SK-N-SH (cell line): ENCODE data around the gene MED27. TPM values are rescaled to one million over a fixed set of nuclear protein-coding genes. Genes with fewer than 3 reads are reported as not detected.

Experiments used
- CTCF ChIA-PET: fragments of 300-600, 350-600 bp; formaldehyde crosslinking; extraction: SDS; loops from one replicate; lab custom pipeline; 2021; lab: Yijun Ruan, JAX
- POLR2A ChIA-PET: fragments of 350-600 bp; sonication (Branson Sonifier 250); formaldehyde crosslinking; extraction: SDS; loops from one replicate; lab custom pipeline; 2020; ENCODE audit warnings: antibody characterized with exemption, inconsistent platforms; lab: Yijun Ruan, JAX
- DNase-seq: peaks from one replicate; pipeline ENCODE4 v3.0.0; 2012
- H2AFZ ChIP-seq: fragments of 200-600 bp; sonication (generic); 2 replicates; pipeline ENCODE4 v1.8.1; 2016; ENCODE audit warnings: antibody characterized with exemption, mild to moderate bottlenecking, low read depth
- H3F3A ChIP-seq: fragments of 200-600 bp; sonication (generic); replicated peaks from 2 replicates; pipeline ENCODE3; 2016; ENCODE audit warnings: antibody characterized with exemption, mild to moderate bottlenecking; ENCODE audit not compliant: insufficient read depth
- H3K27ac ChIP-seq, 2 experiments: fragments of 200-500 bp in 1 of 2; fragments of 200-600 bp in 1 of 2; sonication (Bioruptor generic) in 1 of 2; sonication (generic), shearing (Covaris generic) in 1 of 2; 2 replicates each; pipeline versions ENCODE4 v1.5.1 to v1.6.1; 2014 to 2016; ENCODE audit warnings: low read depth in 2 of 2, inconsistent platforms in 1 of 2, low read length in 1 of 2, mild to moderate bottlenecking in 1 of 2, mixed read lengths in 1 of 2
- H3K27me3 ChIP-seq: fragments of 200-600 bp; sonication (generic), shearing (Covaris generic); 2 replicates; pipeline ENCODE4 v1.6.1; 2016; ENCODE audit warnings: mixed run types; ENCODE audit not compliant: insufficient read depth
- H3K36me3 ChIP-seq, 2 experiments: fragments of 200-500 bp in 1 of 2; fragments of 200-600 bp in 1 of 2; sonication (Bioruptor generic) in 1 of 2; sonication (generic) in 1 of 2; replicated peaks in 1 of 2; 2 replicates each; pipeline versions ENCODE3 to v1.5.1; 2014 to 2016; ENCODE audit warnings: low read length in 1 of 2, mild to moderate bottlenecking in 1 of 2; ENCODE audit not compliant: insufficient read depth in 2 of 2, control insufficient read depth in 1 of 2
- H3K4me1 ChIP-seq, 2 experiments: fragments of 200-500 bp in 1 of 2; fragments of 200-600 bp in 1 of 2; sonication (Bioruptor generic) in 1 of 2; sonication (generic), shearing (Covaris generic) in 1 of 2; 2 replicates each; pipeline versions ENCODE4 v1.5.1 to v1.6.1; 2014 to 2016; ENCODE audit warnings: low read depth in 1 of 2, low read length in 1 of 2, mixed run types in 1 of 2; ENCODE audit not compliant: insufficient read depth in 2 of 2, control insufficient read depth in 1 of 2
- H3K4me2 ChIP-seq: fragments of 200-600 bp; sonication (generic), shearing (Covaris generic); 2 replicates; pipeline ENCODE4 v1.6.1; 2017; ENCODE audit warnings: mixed run types
- H3K4me3 ChIP-seq, 2 experiments: fragments of 200-500 bp in 1 of 2; fragments of 200-600 bp in 1 of 2; sonication (Bioruptor generic) in 1 of 2; sonication (generic), shearing (Covaris generic) in 1 of 2; 2 replicates each; pipeline versions ENCODE4 v1.5.1 to v1.8.1; 2014 to 2016; ENCODE audit warnings: low read depth in 2 of 2, inconsistent platforms in 1 of 2, low read length in 1 of 2, mild to moderate bottlenecking in 1 of 2, mixed read lengths in 1 of 2, moderate library complexity in 1 of 2
- H3K79me2 ChIP-seq: fragments of 200-600 bp; sonication (generic); 2 replicates; pipeline ENCODE4 v1.8.1; 2017; ENCODE audit warnings: mild to moderate bottlenecking; ENCODE audit not compliant: insufficient read depth
- H3K9ac ChIP-seq: fragments of 200-600 bp; sonication (generic); 2 replicates; pipeline ENCODE4 v1.6.1; 2017; ENCODE audit warnings: mixed run types
- H3K9me2 ChIP-seq: fragments of 200-600 bp; sonication (generic); 2 replicates; pipeline ENCODE4 v1.6.1; 2017; ENCODE audit warnings: mixed run types
- H3K9me3 ChIP-seq: fragments of 200-600 bp; sonication (generic); 2 replicates; pipeline ENCODE4 v1.6.1; 2017; ENCODE audit warnings: mixed run types, mild to moderate bottlenecking, moderate library complexity
- H4K20me1 ChIP-seq: fragments of 200-600 bp; sonication (generic); 2 replicates; pipeline ENCODE4 v1.6.1; 2017; ENCODE audit warnings: mild to moderate bottlenecking, mixed run types; ENCODE audit not compliant: insufficient read depth
- CHD2 ChIP-seq: fragments of 150-350 bp; IDR thresholded peaks from 2 replicates; pipeline ENCODE4 v1.6.1; 2018; ENCODE audit warnings: low read length; ENCODE audit not compliant: partially characterized antibody
- ELF1 ChIP-seq: IDR thresholded peaks from 2 replicates; pipeline ENCODE4 v1.4.0; 2012
- MXI1 ChIP-seq: IDR thresholded peaks from 2 replicates; pipeline ENCODE4 v1.6.1; 2012; ENCODE audit warnings: mild to moderate bottlenecking, low read depth, low read length, improper control_type of control experiment
- NFIC ChIP-seq: IDR thresholded peaks from 2 replicates; pipeline ENCODE4 v1.4.0; 2012; ENCODE audit warnings: borderline replicate concordance
- POLR2AphosphoS5 ChIP-seq: IDR thresholded peaks from 2 replicates; pipeline ENCODE4 v1.6.1; 2012; ENCODE audit warnings: low read depth, low read length
- RAD21 ChIP-seq: IDR thresholded peaks from 2 replicates; pipeline ENCODE4 v1.6.1; 2012; ENCODE audit warnings: mild to moderate bottlenecking, low read length
- RCOR1 ChIP-seq: fragments of 150-350 bp; IDR thresholded peaks from 2 replicates; pipeline ENCODE4 v1.6.1; 2017; ENCODE audit warnings: antibody characterized with exemption, low read length
- RFX5 ChIP-seq: IDR thresholded peaks from 2 replicates; pipeline ENCODE4 v1.6.1; 2012; ENCODE audit warnings: mild to moderate bottlenecking, improper control_type of control experiment, low read length
- RXRA ChIP-seq: IDR thresholded peaks from 2 replicates; pipeline ENCODE4 v1.4.0; 2012; ENCODE audit warnings: low read depth, mild to moderate bottlenecking, borderline replicate concordance
- SIN3A ChIP-seq: IDR thresholded peaks from 2 replicates; pipeline ENCODE4 v1.6.1; 2012; ENCODE audit warnings: low read depth, mild to moderate bottlenecking, low read length, moderate library complexity, borderline replicate concordance
- TAF1 ChIP-seq: IDR thresholded peaks from 2 replicates; pipeline ENCODE4 v1.6.1; 2012; ENCODE audit warnings: low read depth, mild to moderate bottlenecking, low read length, moderate library complexity, borderline replicate concordance
- TCF12 ChIP-seq: IDR thresholded peaks from 2 replicates; pipeline ENCODE4 v1.4.0; 2012
- TEAD4 ChIP-seq: IDR thresholded peaks from 2 replicates; pipeline ENCODE4 v1.4.0; 2012; ENCODE audit warnings: mild to moderate bottlenecking, borderline replicate concordance; ENCODE audit not compliant: insufficient read depth
- WGBS: methylation state at CpG from one replicate; pipeline ENCODE4 v1.1.6; 2017; ENCODE audit warnings: low lambda C conversion rate; 5-methylcytosine and 5-hydroxymethylcytosine counted together
- polyA plus RNA-seq, 3 experiments: library from polyadenylated mRNA; depleted of rRNA; stranded (reverse); fragments of >200 nt; gene quantifications; 2 replicates each; pipeline ENCODE4 v1.2.3, GENCODE V29; 2012
- TF ChIP-seq, protein P1 (sequence below): IDR thresholded peaks from 2 replicates; pipeline ENCODE4; 2012
- TF ChIP-seq, protein P2 (sequence below): IDR thresholded peaks from 2 replicates; pipeline ENCODE4 v1.4.0; 2012; ENCODE audit warnings: low read depth, borderline replicate concordance
- TF ChIP-seq, protein P3 (sequence below): fragments of 150-350 bp; IDR thresholded peaks from 2 replicates; pipeline ENCODE4 v1.6.1; 2017; ENCODE audit warnings: antibody characterized with exemption, low read length, low read depth, borderline replicate concordance
- TF ChIP-seq, protein P4 (sequence below): fragments of 150-350 bp; IDR thresholded peaks from 2 replicates; pipeline ENCODE4 v1.6.1; 2016; ENCODE audit warnings: mild to moderate bottlenecking, low read depth, low read length
- TF ChIP-seq, protein P5 (sequence below): fragments of 200-600 bp; sonication (generic); IDR thresholded peaks from 2 replicates; pipeline ENCODE4 v1.6.1; 2017; ENCODE audit warnings: antibody characterized with exemption, mild to moderate bottlenecking, moderate library complexity

The MED27 gene
- polyA plus RNA-seq, 1 of the 3 experiments (the other 2 are of a cell fraction) = 35.0 TPM

DNA sequence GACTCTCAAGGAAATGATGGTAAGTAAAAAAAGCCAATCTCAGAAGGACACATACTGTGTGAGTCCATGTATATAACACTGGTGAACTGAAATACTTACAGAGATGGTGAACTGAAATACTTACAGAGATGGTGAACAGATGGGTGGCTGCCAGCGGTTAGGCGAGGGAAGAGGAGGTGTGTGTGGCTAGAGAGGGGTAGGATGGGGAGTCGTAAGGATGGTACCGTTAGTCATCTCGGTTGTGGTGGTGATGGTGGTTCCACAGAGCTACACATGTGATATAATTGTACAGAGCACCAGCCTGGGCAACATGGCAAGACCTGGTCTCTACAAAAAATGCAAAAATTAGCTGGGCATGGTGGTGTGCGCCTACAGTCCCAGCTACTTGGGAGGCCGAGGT lies 226.2 kb downstream of the MED27 start:
- Histone ChIP-seq H4K20me1 (no peaks in the 10 kb centered on the region), H3K4me2 (no peak overlapping the region), H3K9me3 (no peaks in the 10 kb centered on the region), H3F3A (no peaks in the 10 kb centered on the region), H3K36me3 (no peaks in the 10 kb centered on the region), H3K9me2 (no peaks in the 10 kb centered on the region)
- WGBS = 66% methylated on average over 7 of the region's 7 CpGs
- TF ChIP-seq, protein P1, sequence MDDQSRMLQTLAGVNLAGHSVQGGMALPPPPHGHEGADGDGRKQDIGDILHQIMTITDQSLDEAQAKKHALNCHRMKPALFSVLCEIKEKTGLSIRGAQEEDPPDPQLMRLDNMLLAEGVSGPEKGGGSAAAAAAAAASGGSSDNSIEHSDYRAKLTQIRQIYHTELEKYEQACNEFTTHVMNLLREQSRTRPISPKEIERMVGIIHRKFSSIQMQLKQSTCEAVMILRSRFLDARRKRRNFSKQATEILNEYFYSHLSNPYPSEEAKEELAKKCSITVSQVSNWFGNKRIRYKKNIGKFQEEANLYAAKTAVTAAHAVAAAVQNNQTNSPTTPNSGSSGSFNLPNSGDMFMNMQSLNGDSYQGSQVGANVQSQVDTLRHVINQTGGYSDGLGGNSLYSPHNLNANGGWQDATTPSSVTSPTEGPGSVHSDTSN = no peak
- TF ChIP-seq NFIC = no peak
- TF ChIP-seq, protein P2, sequence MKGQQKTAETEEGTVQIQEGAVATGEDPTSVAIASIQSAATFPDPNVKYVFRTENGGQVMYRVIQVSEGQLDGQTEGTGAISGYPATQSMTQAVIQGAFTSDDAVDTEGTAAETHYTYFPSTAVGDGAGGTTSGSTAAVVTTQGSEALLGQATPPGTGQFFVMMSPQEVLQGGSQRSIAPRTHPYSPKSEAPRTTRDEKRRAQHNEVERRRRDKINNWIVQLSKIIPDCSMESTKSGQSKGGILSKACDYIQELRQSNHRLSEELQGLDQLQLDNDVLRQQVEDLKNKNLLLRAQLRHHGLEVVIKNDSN = no peak
- TF ChIP-seq RAD21 = no peak
- no peak for TF ChIP-seq MXI1
- TF ChIP-seq ELF1 = no peak
- no peak for TF ChIP-seq TEAD4
- no peak for TF ChIP-seq POLR2AphosphoS5
- TF ChIP-seq, protein P3, sequence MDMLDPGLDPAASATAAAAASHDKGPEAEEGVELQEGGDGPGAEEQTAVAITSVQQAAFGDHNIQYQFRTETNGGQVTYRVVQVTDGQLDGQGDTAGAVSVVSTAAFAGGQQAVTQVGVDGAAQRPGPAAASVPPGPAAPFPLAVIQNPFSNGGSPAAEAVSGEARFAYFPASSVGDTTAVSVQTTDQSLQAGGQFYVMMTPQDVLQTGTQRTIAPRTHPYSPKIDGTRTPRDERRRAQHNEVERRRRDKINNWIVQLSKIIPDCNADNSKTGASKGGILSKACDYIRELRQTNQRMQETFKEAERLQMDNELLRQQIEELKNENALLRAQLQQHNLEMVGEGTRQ = no peak
- TF ChIP-seq TAF1 = no peak
- TF ChIP-seq, all 33 proteins: peak for 0
- Histone ChIP-seq H3K4me3 (no peak overlapping the region), H3K9ac (no peak overlapping the region), H3K27me3 (no peaks in the 10 kb centered on the region), H3K79me2 (no peaks in the 10 kb centered on the region), H2AFZ (no peak overlapping the region), H3K4me1 (peaks cover 0 to 10% of the 10 kb centered on the region in 2 experiments; a peak in 1 of 4 replicates), H3K27ac (no peak overlapping the region)
- CTCF ChIA-PET = interaction anchor here (1.4 to 1.8 kb wide), 3 partner anchors 9 to 16 kb away, joined by 3 to 4 read pairs (median 4); no protein-coding TSS in a partner anchor
- POLR2A ChIA-PET = no interaction called here
- no peak for DNase-seq

DNA sequence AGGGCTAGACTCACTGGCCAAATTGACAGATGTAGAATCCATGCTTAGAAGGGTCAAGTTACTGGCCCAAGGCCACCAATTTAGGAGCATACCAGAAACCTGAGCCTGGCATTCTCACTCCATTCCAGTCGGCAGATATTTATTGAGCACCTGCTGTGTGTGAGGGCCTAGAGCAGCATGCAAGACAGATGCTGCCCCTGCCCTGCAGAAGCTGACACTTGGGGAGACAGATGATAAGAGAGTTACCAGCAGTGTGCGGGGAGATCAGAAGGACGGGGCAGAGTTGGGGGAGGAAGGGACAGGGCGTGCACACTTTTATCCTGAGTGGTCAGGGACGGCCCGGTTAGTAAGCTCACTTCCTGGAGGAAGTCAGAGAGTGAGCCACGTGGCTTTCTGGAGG lies 228.3 kb downstream of the MED27 start:
- ChIA-PET POLR2A (no interaction called here), CTCF (no interaction called here)
- H3K79me2 ChIP-seq = no peaks in the 10 kb centered on the region
- no peak for DNase-seq
- no peaks in the 10 kb centered on the region for H3K27me3 ChIP-seq
- no peak overlapping the region for H3K27ac ChIP-seq
- H2AFZ ChIP-seq = no peak overlapping the region
- H3K9ac ChIP-seq = no peak overlapping the region
- no peaks in the 10 kb centered on the region for H3K9me2 ChIP-seq
- H3K4me1 ChIP-seq = peaks cover 0 to 10% of the 10 kb centered on the region in 2 experiments; a peak in 1 of 4 replicates
- no peaks in the 10 kb centered on the region for H3K36me3 ChIP-seq
- H3K4me2 ChIP-seq = no peak overlapping the region
- H3K9me3 ChIP-seq = no peaks in the 10 kb centered on the region
- H3K4me3 ChIP-seq = no peak overlapping the region
- H3F3A ChIP-seq = no peaks in the 10 kb centered on the region
- H4K20me1 ChIP-seq = no peaks in the 10 kb centered on the region
- WGBS = 72% methylated on average over 7 of the region's 7 CpGs
- TF ChIP-seq TAF1 (no peak), TEAD4 (no peak), RFX5 (no peak), ELF1 (no peak), NFIC (no peak), RCOR1 (no peak), CHD2 (no peak), POLR2AphosphoS5 (no peak), RXRA (no peak), TCF12 (no peak), SIN3A (no peak)
- TF ChIP-seq, protein P4, sequence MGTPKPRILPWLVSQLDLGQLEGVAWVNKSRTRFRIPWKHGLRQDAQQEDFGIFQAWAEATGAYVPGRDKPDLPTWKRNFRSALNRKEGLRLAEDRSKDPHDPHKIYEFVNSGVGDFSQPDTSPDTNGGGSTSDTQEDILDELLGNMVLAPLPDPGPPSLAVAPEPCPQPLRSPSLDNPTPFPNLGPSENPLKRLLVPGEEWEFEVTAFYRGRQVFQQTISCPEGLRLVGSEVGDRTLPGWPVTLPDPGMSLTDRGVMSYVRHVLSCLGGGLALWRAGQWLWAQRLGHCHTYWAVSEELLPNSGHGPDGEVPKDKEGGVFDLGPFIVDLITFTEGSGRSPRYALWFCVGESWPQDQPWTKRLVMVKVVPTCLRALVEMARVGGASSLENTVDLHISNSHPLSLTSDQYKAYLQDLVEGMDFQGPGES = no peak
- TF ChIP-seq, protein P2 = no peak
- TF ChIP-seq, protein P5, sequence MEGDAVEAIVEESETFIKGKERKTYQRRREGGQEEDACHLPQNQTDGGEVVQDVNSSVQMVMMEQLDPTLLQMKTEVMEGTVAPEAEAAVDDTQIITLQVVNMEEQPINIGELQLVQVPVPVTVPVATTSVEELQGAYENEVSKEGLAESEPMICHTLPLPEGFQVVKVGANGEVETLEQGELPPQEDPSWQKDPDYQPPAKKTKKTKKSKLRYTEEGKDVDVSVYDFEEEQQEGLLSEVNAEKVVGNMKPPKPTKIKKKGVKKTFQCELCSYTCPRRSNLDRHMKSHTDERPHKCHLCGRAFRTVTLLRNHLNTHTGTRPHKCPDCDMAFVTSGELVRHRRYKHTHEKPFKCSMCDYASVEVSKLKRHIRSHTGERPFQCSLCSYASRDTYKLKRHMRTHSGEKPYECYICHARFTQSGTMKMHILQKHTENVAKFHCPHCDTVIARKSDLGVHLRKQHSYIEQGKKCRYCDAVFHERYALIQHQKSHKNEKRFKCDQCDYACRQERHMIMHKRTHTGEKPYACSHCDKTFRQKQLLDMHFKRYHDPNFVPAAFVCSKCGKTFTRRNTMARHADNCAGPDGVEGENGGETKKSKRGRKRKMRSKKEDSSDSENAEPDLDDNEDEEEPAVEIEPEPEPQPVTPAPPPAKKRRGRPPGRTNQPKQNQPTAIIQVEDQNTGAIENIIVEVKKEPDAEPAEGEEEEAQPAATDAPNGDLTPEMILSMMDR = no peak
- TF ChIP-seq, protein P1 = no peak
